ENCODE data around the gene AZIN2. TPM values are rescaled to one million over a fixed set of nuclear protein-coding genes. Genes with fewer than 3 reads are reported as not detected.
A peak's percentile ranks its signal among the peaks of the same experiment; 100 is the strongest.

The AZIN2 gene
- total and polyA plus RNA-seq, 2 of the 8 experiments (the other 6 are each of a cell fraction or from before 2014, with no cell fraction given) = 0.22 to 0.91 TPM

DNA sequence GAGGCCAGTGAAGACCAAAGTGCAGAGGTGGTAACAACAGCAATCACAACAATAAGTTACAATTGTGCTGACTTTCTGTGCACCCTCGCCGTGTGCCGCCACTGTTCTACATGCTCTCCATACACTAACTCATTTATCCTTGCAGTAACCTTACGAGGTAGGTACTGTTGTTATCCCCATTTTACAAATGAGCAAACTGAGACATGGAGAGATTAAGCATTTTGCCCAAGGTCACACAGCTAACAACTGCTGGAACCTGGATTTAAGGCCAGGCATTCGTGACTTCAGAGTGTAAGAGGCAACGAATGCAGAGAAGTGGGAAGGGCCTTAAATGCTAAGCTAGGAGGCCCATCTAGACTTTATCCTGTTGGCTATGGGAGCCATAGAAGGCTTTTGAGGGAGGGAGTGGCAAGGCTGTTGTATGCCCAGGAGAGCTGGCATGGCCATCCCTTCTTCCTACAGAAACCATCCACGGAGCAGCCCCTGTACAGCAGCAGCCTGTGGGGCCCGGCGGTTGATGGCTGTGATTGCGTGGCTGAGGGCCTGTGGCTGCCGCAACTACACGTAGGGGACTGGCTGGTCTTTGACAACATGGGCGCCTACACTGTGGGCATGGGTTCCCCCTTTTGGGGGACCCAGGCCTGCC, 36.6 kb downstream of the AZIN2 start:
- no peak overlapping the region for H2BK15ac ChIP-seq (ENCODE audit: low read length)
- no peaks in the 10 kb centered on the region for H3K36me3 ChIP-seq (ENCODE audit: control insufficient read depth in 2 of 4, insufficient read depth in 4 of 4, low read length in 3 of 4)
- H3K27me3 ChIP-seq (replicated peaks in 1 of 4; ENCODE audit: control insufficient read depth in 3 of 4, extremely low read depth in 1 of 4, insufficient read depth in 3 of 4, low read length in 3 of 4) = peaks cover 0 to 15% (median 7%) of the 10 kb centered on the region in 4 experiments; a peak in 5 of 7 replicates
- H3K4ac ChIP-seq (replicated peaks; ENCODE audit: insufficient read length, low read depth, low read length) = no peak overlapping the region
- DNase-seq (ENCODE audit: low read depth in 1 of 2, low spot score in 2 of 2) (peak in 1 of 2 experiments; percentile 13), FAIRE-seq (no peak)
- no peak overlapping the region for H4K5ac ChIP-seq (ENCODE audit: insufficient read length, low read depth, low read length)
- no peak overlapping the region for H4K91ac ChIP-seq (replicated peaks; ENCODE audit: insufficient read length, low read length)
- H3K23me2 ChIP-seq (ENCODE audit: low read depth, low read length) = no peaks in the 10 kb centered on the region
- no peak overlapping the region for H2AFZ ChIP-seq (ENCODE audit: low read length)
- no peak overlapping the region for H3K14ac ChIP-seq (ENCODE audit: insufficient read length)
- 90% methylated on average over 13 of the region's 13 CpGs; no CpG with 5 or more reads in 1 of the 2 experiments for WGBS, 2 experiments (ENCODE audit: extremely low coverage in 1 of 2, insufficient coverage in 1 of 2, insufficient read length in 1 of 2, insufficient replicate concordance in 2 of 2, low coverage in 1 of 2, low lambda C conversion rate in 2 of 2, missing lambda C conversion rate in 1 of 2)
- no peak overlapping the region for H3K4me2 ChIP-seq (ENCODE audit: insufficient read depth in 1 of 2, low read depth in 2 of 2, low read length in 2 of 2)
- H4K20me1 ChIP-seq (replicated peaks in 1 of 2; ENCODE audit: control insufficient read depth in 1 of 2, insufficient read depth in 2 of 2, low read length in 2 of 2) = no peaks in the 10 kb centered on the region
- no peak overlapping the region for H2BK5ac ChIP-seq (ENCODE audit: low read depth, low read length)
- no peak overlapping the region for H2BK12ac ChIP-seq (ENCODE audit: low read depth, low read length)
- no peak overlapping the region for H2BK120ac ChIP-seq (replicated peaks; ENCODE audit: low read depth, low read length)
- no peaks in the 10 kb centered on the region for H3K79me1 ChIP-seq (ENCODE audit: low read depth, low read length)
- ChIA-PET CTCF (ENCODE audit: partially characterized antibody) (interaction anchor here (0.7 to 2.7 kb wide), 6 partner anchors 9 to 181 kb away, joined by 3 to 9 read pairs (median 4); no protein-coding TSS in a partner anchor), POLR2A (ENCODE audit: partially characterized antibody) (interaction anchor here (0.6 kb wide), 1 partner anchor 475 kb away, joined by 4 read pairs; no protein-coding TSS in a partner anchor)
- TF ChIP-seq GTF2F1 (IDR thresholded peaks at IDR 0.05; ENCODE audit: borderline replicate concordance, low read depth, low read length) (no peak), SIX5 (IDR thresholded peaks at IDR 0.05; ENCODE audit: low read depth, low read length) (no peak), SP4 (IDR thresholded peaks at IDR 0.05; ENCODE audit: low read length) (no peak), SRF (IDR thresholded peaks at IDR 0.05; ENCODE audit: low read depth, low read length) (no peak), CREB1 (IDR thresholded peaks at IDR 0.05) (no peak), TAF1 (IDR thresholded peaks at IDR 0.05; ENCODE audit: low read depth, low read length) (no peak), ZNF274 (IDR thresholded peaks at IDR 0.05; ENCODE audit: borderline replicate concordance, extremely low read depth, low read length) (no peak), EZH2 (IDR thresholded peaks at IDR 0.05; ENCODE audit: low read depth, low read length, severe bottlenecking) (no peak), MAFK (IDR thresholded peaks at IDR 0.05; ENCODE audit: low read depth, low read length) (no peak)
- TF ChIP-seq, protein P1, sequence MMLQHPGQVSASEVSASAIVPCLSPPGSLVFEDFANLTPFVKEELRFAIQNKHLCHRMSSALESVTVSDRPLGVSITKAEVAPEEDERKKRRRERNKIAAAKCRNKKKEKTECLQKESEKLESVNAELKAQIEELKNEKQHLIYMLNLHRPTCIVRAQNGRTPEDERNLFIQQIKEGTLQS (IDR thresholded peaks at IDR 0.05; ENCODE audit: insufficient read depth, low read depth, low read length) = no peak
- TF ChIP-seq, protein P2, sequence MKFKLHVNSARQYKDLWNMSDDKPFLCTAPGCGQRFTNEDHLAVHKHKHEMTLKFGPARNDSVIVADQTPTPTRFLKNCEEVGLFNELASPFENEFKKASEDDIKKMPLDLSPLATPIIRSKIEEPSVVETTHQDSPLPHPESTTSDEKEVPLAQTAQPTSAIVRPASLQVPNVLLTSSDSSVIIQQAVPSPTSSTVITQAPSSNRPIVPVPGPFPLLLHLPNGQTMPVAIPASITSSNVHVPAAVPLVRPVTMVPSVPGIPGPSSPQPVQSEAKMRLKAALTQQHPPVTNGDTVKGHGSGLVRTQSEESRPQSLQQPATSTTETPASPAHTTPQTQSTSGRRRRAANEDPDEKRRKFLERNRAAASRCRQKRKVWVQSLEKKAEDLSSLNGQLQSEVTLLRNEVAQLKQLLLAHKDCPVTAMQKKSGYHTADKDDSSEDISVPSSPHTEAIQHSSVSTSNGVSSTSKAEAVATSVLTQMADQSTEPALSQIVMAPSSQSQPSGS (IDR thresholded peaks at IDR 0.05; ENCODE audit: low read length) = no peak
- H3K9me3 ChIP-seq (ENCODE audit: insufficient read depth in 2 of 2, low read depth in 1 of 2, low read length in 1 of 2) = no peaks in the 10 kb centered on the region
- no peak overlapping the region for H4K8ac ChIP-seq (ENCODE audit: extremely low read depth, insufficient read depth, low read length)
- H3K56ac ChIP-seq (replicated peaks; ENCODE audit: insufficient read length, low read depth, low read length) = no peak overlapping the region
- H3K79me2 ChIP-seq (ENCODE audit: control insufficient read depth in 1 of 2, insufficient read depth in 2 of 2, low read length in 2 of 2) = no peaks in the 10 kb centered on the region
- no peaks in the 10 kb centered on the region; a peak in 3 of 7 replicates for H3K4me1 ChIP-seq (replicated peaks in 1 of 4; ENCODE audit: control insufficient read depth in 3 of 4, insufficient read depth in 4 of 4, low read length in 3 of 4)
- no peak overlapping the region for H3K4me3 ChIP-seq (ENCODE audit: extremely low read depth in 1 of 4, insufficient read depth in 2 of 4, low read depth in 3 of 4, low read length in 4 of 4)
- no peak overlapping the region for H3K18ac ChIP-seq (ENCODE audit: extremely low read depth, low read length)
- no peak overlapping the region for H3K27ac ChIP-seq (ENCODE audit: low read depth, low read length)
- H2AK5ac ChIP-seq (ENCODE audit: low read depth, low read length) = no peak overlapping the region
- no peak overlapping the region for H3K9ac ChIP-seq (replicated peaks in 1 of 4; ENCODE audit: extremely low read depth in 1 of 4, low read depth in 3 of 4, low read length in 3 of 4)
- no peak overlapping the region for H3K23ac ChIP-seq (ENCODE audit: insufficient read length)
- H2BK20ac ChIP-seq (ENCODE audit: low read length) = no peak overlapping the region

Measured in H1 (cell line).